HepG2 (cell line): ENCODE data around the gene ARPC1B. TPM values are rescaled to one million over a fixed set of nuclear protein-coding genes. Genes with fewer than 3 reads are reported as not detected.

Source experiments
- HES4 ChIP-seq: sonication (generic); formaldehyde crosslinking; IDR thresholded peaks from 2 replicates; pipeline ENCODE4 v1.9.0; 2021; ENCODE audit warnings: mild to moderate bottlenecking, missing genetic modification reagents, borderline replicate concordance
- KDM5A ChIP-seq: fragments of 200-600 bp; sonication (generic); IDR thresholded peaks from 2 replicates; pipeline ENCODE4 v1.7.0; 2018; ENCODE audit warnings: antibody characterized with exemption, mild to moderate bottlenecking, low read length, borderline replicate concordance
- NFKBIZ ChIP-seq: IDR thresholded peaks from 2 replicates; pipeline ENCODE4 v1.6.1; 2018; ENCODE audit warnings: missing genetic modification reagents, missing compliant biosample characterization
- PHF20 ChIP-seq: sonication (generic); formaldehyde crosslinking; IDR thresholded peaks from 2 replicates; pipeline ENCODE4 v1.5.0; 2020; ENCODE audit warnings: mild to moderate bottlenecking, missing genetic modification reagents
- RARG ChIP-seq: sonication (generic); formaldehyde crosslinking; IDR thresholded peaks from 2 replicates; pipeline ENCODE4 v1.4.0; 2020; ENCODE audit warnings: low read depth, mild to moderate bottlenecking, missing genetic modification reagents
- SUZ12 ChIP-seq: fragments of 150-350 bp; IDR thresholded peaks from 2 replicates; pipeline ENCODE4 v1.6.1; 2014; ENCODE audit warnings: low read depth, low read length
- ZC3H13 ChIP-seq: sonication (generic); formaldehyde crosslinking; IDR thresholded peaks from 2 replicates; pipeline ENCODE4 v1.8.1; 2023; ENCODE audit warnings: mild to moderate bottlenecking, missing genetic modification reagents, moderate library complexity
- ZNF136 ChIP-seq: sonication (generic); formaldehyde crosslinking; IDR thresholded peaks from 2 replicates; pipeline ENCODE4 v1.8.1; 2022; ENCODE audit warnings: low read depth, mild to moderate bottlenecking, moderate library complexity, missing genetic modification reagents
- ZSCAN25 ChIP-seq: sonication (generic); formaldehyde crosslinking; IDR thresholded peaks from 2 replicates; pipeline ENCODE4 v1.8.0; 2022; ENCODE audit warnings: mild to moderate bottlenecking, missing genetic modification reagents
- polyA plus RNA-seq, 8 experiments: library from polyadenylated mRNA; depleted of rRNA in 3 of 8; stranded (reverse) in 7 of 8; unstranded in 1 of 8; fragments of >200 nt; fragmentation: Illumina TruSeq in 4 of 8; extraction: Trizol in 4 of 8; gene quantifications; 2 replicates each; pipeline versions ENCODE4 v1.2.1 to v1.2.3, GENCODE V29; 2011 to 2016; ENCODE audit warnings: low read depth in 4 of 8, missing spikeins in 1 of 8, mixed read lengths in 1 of 8; ENCODE audit not compliant: insufficient read depth in 1 of 8
- total RNA-seq, 5 experiments: library from RNA; depleted of rRNA; stranded (reverse); fragments of >200 nt; fragmentation: Illumina TruSeq; extraction: Trizol; gene quantifications; 2 replicates each; pipeline ENCODE4 v1.2.3, GENCODE V29; 2016; ENCODE audit warnings: low read depth in 1 of 5
- TF ChIP-seq, protein P1 (sequence below): sonication (generic); formaldehyde crosslinking; IDR thresholded peaks from 2 replicates; pipeline ENCODE4 v1.5.0; 2020; ENCODE audit warnings: missing genetic modification reagents, mild to moderate bottlenecking, borderline replicate concordance
- TF ChIP-seq, protein P2 (sequence below): IDR thresholded peaks from 2 replicates; pipeline ENCODE4 v1.4.0; 2020; ENCODE audit warnings: mild to moderate bottlenecking, missing genetic modification reagents
- TF ChIP-seq, protein P3 (sequence below): sonication (generic); formaldehyde crosslinking; IDR thresholded peaks from 2 replicates; pipeline ENCODE4 v1.4.0; 2020; ENCODE audit warnings: mild to moderate bottlenecking, missing genetic modification reagents, borderline replicate concordance
- TF ChIP-seq, protein P4 (sequence below): sonication (generic); formaldehyde crosslinking; IDR thresholded peaks from 2 replicates; pipeline ENCODE4 v1.9.0; 2021; ENCODE audit warnings: missing genetic modification reagents, borderline replicate concordance
- TF ChIP-seq, protein P5 (sequence below): sonication (generic); formaldehyde crosslinking; IDR thresholded peaks from 2 replicates; pipeline ENCODE4 v1.5.1; 2020; ENCODE audit warnings: missing genetic modification reagents, mild to moderate bottlenecking, borderline replicate concordance

The ARPC1B gene
- total and polyA plus RNA-seq, 2 of the 13 experiments (the other 11 are each of a cell fraction or from before 2014, with no cell fraction given) = 72.9 to 89.1 TPM

DNA sequence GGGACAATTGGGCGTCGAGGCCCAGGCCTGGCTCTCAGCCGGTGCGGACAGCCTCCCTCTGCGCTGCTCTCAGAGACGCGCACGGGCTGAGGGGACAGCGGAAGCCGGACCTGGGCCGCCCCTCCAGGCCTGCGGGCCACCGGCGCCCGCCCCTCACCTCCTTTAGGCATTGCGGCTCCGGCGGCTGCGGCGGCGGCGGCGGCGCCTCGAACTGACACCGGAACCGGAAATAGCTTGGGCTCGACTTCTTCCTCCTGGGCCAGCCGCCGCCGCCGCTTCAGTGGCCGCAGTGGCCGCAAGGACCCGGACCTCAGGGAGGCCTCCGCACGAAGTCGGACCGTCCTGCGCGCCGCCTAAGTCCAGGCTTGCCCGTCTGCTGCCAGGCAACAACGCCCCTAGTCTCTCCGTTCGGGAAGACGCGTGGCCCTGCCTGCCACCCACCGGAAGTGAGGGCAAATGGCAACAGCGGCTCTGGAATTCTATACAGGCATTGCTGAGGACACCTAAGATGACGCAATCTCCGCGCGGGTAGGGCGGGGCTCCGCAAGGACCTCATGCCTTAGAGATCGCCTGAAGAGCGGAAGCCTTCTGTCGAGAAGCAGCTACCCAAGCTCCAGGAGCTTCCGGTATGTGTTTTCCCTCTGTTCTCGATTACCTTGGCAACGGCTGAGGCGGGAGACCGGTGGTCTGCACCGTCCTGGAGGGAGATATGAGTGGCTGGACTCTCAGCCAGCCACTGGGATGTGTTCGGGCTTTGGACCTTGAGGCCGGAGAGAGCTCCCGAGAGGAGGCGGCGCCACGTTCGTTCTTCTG lies 34.1 kb downstream of the ARPC1B start, which contains the start of the genes BUD31 and PDAP1 (continued):
- TF ChIP-seq ZNF136 (CRISPR knock-in tag) (0 out of 2 replicates have a peak, but pooled peaks have one; percentile 24), SUZ12 (no peak), NFKBIZ (CRISPR knock-in tag) (no peak), ZC3H13 (CRISPR knock-in tag) (peak; percentile 77), PHF20 (CRISPR knock-in tag) (peak; percentile 92), ZSCAN25 (CRISPR knock-in tag) (no peak), HES4 (CRISPR knock-in tag) (no peak; the same call in 1 of the 2 replicates), KDM5A (peak; percentile 80), RARG (CRISPR knock-in tag) (0 out of 2 replicates have a peak, but pooled peaks have one; percentile 22)
- TF ChIP-seq, protein P1, sequence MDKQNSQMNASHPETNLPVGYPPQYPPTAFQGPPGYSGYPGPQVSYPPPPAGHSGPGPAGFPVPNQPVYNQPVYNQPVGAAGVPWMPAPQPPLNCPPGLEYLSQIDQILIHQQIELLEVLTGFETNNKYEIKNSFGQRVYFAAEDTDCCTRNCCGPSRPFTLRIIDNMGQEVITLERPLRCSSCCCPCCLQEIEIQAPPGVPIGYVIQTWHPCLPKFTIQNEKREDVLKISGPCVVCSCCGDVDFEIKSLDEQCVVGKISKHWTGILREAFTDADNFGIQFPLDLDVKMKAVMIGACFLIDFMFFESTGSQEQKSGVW (CRISPR knock-in tag) = no peak
- TF ChIP-seq, protein P2, sequence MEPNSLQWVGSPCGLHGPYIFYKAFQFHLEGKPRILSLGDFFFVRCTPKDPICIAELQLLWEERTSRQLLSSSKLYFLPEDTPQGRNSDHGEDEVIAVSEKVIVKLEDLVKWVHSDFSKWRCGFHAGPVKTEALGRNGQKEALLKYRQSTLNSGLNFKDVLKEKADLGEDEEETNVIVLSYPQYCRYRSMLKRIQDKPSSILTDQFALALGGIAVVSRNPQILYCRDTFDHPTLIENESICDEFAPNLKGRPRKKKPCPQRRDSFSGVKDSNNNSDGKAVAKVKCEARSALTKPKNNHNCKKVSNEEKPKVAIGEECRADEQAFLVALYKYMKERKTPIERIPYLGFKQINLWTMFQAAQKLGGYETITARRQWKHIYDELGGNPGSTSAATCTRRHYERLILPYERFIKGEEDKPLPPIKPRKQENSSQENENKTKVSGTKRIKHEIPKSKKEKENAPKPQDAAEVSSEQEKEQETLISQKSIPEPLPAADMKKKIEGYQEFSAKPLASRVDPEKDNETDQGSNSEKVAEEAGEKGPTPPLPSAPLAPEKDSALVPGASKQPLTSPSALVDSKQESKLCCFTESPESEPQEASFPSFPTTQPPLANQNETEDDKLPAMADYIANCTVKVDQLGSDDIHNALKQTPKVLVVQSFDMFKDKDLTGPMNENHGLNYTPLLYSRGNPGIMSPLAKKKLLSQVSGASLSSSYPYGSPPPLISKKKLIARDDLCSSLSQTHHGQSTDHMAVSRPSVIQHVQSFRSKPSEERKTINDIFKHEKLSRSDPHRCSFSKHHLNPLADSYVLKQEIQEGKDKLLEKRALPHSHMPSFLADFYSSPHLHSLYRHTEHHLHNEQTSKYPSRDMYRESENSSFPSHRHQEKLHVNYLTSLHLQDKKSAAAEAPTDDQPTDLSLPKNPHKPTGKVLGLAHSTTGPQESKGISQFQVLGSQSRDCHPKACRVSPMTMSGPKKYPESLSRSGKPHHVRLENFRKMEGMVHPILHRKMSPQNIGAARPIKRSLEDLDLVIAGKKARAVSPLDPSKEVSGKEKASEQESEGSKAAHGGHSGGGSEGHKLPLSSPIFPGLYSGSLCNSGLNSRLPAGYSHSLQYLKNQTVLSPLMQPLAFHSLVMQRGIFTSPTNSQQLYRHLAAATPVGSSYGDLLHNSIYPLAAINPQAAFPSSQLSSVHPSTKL (CRISPR knock-in tag) = peak; percentile 50
- TF ChIP-seq, protein P3, sequence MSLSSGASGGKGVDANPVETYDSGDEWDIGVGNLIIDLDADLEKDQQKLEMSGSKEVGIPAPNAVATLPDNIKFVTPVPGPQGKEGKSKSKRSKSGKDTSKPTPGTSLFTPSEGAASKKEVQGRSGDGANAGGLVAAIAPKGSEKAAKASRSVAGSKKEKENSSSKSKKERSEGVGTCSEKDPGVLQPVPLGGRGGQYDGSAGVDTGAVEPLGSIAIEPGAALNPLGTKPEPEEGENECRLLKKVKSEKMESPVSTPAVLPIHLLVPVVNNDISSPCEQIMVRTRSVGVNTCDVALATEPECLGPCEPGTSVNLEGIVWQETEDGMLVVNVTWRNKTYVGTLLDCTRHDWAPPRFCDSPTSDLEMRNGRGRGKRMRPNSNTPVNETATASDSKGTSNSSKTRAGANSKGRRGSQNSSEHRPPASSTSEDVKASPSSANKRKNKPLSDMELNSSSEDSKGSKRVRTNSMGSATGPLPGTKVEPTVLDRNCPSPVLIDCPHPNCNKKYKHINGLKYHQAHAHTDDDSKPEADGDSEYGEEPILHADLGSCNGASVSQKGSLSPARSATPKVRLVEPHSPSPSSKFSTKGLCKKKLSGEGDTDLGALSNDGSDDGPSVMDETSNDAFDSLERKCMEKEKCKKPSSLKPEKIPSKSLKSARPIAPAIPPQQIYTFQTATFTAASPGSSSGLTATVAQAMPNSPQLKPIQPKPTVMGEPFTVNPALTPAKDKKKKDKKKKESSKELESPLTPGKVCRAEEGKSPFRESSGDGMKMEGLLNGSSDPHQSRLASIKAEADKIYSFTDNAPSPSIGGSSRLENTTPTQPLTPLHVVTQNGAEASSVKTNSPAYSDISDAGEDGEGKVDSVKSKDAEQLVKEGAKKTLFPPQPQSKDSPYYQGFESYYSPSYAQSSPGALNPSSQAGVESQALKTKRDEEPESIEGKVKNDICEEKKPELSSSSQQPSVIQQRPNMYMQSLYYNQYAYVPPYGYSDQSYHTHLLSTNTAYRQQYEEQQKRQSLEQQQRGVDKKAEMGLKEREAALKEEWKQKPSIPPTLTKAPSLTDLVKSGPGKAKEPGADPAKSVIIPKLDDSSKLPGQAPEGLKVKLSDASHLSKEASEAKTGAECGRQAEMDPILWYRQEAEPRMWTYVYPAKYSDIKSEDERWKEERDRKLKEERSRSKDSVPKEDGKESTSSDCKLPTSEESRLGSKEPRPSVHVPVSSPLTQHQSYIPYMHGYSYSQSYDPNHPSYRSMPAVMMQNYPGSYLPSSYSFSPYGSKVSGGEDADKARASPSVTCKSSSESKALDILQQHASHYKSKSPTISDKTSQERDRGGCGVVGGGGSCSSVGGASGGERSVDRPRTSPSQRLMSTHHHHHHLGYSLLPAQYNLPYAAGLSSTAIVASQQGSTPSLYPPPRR (CRISPR knock-in tag) = no peak; the same call in 1 of the 2 replicates
- TF ChIP-seq, protein P4, sequence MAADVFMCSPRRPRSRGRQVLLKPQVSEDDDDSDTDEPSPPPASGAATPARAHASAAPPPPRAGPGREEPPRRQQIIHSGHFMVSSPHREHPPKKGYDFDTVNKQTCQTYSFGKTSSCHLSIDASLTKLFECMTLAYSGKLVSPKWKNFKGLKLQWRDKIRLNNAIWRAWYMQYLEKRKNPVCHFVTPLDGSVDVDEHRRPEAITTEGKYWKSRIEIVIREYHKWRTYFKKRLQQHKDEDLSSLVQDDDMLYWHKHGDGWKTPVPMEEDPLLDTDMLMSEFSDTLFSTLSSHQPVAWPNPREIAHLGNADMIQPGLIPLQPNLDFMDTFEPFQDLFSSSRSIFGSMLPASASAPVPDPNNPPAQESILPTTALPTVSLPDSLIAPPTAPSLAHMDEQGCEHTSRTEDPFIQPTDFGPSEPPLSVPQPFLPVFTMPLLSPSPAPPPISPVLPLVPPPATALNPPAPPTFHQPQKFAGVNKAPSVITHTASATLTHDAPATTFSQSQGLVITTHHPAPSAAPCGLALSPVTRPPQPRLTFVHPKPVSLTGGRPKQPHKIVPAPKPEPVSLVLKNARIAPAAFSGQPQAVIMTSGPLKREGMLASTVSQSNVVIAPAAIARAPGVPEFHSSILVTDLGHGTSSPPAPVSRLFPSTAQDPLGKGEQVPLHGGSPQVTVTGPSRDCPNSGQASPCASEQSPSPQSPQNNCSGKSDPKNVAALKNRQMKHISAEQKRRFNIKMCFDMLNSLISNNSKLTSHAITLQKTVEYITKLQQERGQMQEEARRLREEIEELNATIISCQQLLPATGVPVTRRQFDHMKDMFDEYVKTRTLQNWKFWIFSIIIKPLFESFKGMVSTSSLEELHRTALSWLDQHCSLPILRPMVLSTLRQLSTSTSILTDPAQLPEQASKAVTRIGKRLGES = 0 out of 2 replicates have a peak, but pooled peaks have one; percentile 40
- TF ChIP-seq, protein P5, sequence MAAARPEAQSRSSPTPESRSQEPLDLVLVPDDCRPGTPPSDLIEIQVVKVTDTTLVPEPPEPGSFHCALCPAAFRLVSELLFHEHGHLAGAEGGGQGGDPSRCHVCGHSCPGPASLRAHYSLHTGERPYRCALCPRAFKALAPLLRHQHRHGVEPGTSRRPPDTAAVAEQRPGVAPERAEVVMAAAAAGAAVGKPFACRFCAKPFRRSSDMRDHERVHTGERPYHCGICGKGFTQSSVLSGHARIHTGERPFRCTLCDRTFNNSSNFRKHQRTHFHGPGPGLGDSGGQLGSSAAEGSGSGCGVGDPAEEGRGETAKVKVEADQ (CRISPR knock-in tag) = peak; percentile 84; the same call in 1 of the 2 replicates
